SH-SY5Y (cell line): ENCODE results near the gene LCE3C.

Experiments
- GATA2 ChIP-seq: IDR thresholded peaks from 2 replicates; pipeline ENCODE4 v1.6.1; 2011; ENCODE audit warnings: mild to moderate bottlenecking, low read depth, low read length
- GATA3 ChIP-seq: IDR thresholded peaks from 2 replicates; pipeline ENCODE4 v1.6.1; 2011; ENCODE audit warnings: low read depth, mild to moderate bottlenecking, low read length, moderate library complexity

The LCE3C gene, protein sequence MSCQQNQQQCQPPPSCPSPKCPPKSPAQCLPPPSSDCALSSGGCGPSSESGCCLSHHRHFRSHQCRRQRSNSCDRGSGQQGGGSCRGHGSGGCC

DNA sequence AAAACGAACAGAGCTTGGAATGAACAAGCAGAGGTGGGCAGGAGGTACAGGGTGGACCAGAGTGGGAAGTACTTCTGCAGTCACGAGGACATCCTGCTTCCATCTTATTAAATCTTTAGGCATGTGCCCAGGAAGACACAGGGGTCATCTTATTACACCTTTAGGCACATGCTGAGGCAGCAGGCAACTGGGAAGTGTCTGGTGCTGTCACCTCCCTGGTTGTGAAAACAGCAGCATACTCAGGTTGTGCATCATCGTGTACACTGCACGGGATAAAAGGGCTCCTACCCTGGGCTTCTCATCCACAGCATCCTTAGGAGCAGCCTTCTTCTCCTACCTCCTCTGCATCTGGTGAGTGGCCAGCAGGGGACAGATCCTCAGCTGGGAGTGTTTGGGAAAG is at the start of gene LCE3C:
LCE3C (plus strand) TSS at position 301 of the 400 bp plus-strand sequence. CDS start 498 bp downstream, outside the sequence.
- TF ChIP-seq GATA3 (no peak), GATA2 (no peak)

DNA sequence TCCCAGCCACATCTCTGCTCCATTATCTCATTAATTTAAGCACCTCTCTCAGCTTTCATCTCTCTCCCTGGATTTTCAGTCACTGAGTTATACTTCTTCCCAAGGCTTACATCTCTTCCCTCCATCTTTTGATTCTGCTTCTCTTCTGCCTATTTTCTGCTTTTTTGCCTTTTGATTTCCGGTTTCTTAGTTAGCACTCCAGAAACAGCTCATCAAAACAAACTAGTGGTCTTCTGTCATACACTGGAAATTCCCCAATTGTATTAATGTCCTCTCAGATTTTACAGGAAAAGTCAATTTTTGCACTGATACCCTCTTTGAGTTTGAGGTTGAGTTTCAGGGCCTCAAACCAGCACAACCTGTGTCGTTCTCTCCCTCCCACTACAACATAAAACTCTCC is 34.9 kb upstream of the LCE3C start:
- TF ChIP-seq GATA2 (no peak), GATA3 (no peak)

DNA sequence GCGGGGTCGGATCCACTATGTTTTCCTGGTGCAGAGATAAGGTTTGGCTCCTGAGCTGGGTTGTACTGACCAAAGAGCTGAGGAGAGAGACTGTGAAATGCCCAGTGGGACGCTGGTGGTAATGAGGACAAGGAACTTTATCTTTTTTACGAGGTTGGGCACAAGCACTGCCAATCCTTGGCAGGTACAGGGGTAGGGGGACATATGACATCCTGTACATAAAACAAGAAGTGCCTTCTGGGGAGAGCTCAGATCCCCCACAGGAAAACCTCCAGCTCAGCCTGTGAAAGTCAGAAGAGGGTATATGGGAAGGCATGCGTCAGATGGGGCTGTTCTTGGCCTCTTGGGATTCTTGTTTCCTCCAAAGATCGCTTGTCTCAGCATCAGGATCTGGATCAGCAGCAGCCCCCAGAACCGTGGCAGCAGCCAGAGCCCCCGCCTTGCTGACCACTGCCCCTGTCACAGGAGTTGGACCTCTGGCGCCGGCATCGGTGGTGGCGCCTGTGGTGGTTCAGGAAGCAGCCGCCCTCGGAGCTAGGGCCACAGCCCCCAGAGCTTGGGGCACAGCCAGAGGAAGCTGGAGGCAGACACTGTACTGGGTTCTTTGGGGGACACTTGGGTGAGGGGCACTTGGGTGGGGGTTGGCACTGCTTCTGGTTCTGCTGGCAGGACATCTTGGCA is 34.4 kb upstream of the LCE3C start:
- TF ChIP-seq GATA3: no peak
- no peak for TF ChIP-seq GATA2

DNA sequence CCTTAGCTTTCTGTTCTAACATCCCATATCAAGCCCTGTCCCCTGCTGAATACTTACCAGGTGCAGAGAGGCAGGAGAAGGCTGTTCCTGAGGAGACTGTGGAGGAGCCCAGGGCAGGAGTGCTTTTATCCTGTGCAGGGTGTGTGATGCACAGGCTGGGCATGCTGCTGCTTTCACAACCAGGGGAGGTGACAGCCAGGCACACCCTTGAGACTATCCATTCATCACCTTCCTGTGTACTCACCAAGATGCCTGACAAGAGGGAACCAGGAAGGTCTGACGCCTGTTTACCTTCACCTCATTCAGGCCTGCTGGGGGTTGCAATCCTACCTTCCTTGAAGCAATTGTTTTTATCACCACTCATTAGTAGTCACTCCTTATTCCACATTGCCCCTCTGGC is 33.4 kb upstream of the LCE3C start, which contains the start of gene LCE3E:
LCE3E (minus strand) TSS at position 100 of the 400 bp plus-strand sequence. CDS start 572 bp downstream, outside the sequence.
- TF ChIP-seq GATA3: no peak

DNA sequence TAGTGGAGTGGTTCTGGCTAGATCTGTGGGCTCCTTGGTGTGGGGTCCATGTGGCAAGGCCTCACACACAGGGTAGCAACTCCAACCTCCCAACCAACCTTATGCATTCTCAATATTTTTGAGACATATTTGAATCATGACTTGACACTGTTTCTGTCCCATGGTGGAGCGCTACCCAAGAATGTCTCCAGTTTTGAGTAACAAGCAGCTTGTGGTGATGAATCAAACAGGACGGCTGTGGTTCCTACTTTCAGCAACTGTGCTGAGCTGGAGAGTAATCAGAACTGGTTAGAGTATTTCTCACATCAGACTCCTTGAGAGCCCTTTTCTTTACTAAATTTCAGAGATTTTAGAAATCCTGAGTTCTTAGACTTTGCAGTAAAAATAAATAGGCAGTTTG is 22.9 kb upstream of the LCE3C start:
- TF ChIP-seq GATA2 (no peak), GATA3 (no peak)

DNA sequence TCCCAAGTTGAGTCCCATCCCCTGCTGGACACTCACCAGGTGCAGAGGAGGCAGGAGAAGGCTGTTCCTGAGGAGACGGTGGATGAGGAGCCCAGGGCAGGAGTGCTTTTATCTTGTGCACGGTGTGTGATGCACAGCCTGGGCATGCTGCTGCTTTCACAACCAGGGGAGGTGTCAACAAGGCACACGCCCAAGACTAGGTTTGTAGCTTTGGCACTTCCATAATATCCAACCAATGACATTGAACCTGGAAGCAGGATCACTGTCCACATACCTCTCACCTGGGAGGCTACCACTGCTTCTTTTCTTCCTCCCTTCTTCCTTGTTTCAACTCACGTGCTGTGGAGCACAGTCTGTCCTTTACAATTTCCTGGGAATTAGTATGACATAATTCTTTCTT is 19.6 kb upstream of the LCE3C start, which contains the start of gene LCE3D:
LCE3D (minus strand) TSS at position 84 of the 400 bp plus-strand sequence. CDS start 580 bp downstream, outside the sequence.
- TF ChIP-seq GATA3 (no peak), GATA2 (no peak)

DNA sequence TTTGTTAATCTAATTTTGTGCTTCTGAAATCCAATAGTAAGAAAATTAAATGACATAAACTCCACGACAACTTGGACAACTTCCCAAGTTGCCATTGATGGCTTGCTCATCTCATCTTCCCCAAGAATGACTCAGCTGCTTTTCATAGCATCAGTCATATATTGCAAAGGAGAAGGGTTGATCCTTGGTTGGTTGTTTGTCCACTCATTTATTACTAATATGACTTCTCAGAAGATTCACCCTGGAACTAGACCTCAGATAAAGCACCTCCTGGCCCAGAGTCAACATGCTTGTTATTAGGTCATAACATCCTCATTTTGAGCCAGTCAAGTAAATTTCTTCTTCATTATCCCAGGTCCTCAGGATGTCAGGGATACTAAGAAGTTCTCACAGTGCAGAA is 17.4 kb upstream of the LCE3C start:
- no peak for TF ChIP-seq GATA3
- TF ChIP-seq GATA2: no peak

DNA sequence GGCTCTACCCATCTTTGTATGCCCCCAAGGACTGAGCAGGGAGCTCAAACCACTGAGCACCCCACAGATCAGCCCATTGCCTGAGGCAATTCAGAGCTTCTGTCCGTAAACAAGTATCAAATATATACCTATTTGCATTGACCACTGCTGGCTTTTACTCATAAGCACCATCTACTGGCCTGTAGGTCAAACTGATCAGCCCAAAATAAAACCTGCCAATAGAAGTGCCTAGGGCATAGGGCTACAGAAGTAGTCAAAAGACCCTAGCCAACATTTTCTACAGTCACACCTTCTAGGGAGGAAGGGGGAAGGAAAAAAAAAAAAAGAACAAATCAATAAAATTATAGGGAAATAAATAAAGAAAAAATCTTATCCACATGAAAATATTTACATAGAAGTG is 14.4 kb upstream of the LCE3C start:
- no peak for TF ChIP-seq GATA2

DNA sequence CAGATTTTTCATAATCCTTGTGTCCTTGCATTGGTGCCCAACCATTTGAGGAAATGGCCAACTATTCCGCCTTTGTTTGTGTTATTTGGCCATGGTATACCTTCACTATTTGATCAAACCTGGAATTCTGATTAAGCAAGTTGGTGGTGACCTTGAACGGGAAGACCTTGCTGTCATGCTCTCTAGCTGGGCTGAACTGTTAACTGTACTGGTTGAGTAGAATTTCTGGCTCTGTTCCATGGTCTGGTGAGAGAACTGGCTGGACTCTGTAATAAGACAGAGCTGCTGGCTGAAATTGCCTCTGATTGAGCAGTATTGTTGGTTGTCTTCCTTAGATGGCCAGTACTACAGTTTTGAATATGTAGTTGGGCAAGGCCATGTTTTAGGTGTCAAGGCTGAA is 3.0 kb upstream of the LCE3C start:
- TF ChIP-seq GATA2 (no peak), GATA3 (no peak)

DNA sequence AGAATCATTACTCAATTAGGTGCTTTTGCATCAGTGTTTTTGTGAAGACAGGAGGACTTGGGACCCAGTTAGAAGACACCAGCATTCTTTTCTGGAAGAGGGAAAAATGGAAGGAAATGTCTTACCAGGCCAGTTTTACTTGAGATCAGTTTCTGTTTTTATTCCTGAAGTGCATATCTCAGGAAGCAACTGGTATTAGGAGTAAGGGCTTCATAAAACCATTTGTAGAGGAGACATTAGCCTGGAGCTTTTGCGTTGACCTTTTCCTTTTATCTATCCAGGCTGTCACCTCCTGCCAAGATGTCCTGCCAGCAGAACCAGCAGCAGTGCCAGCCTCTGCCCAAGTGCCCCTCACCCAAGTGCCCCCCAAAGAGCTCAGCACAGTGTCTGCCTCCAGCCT is 13.5 kb downstream of the LCE3C start, which contains the start of gene LCE3B:
LCE3B (plus strand) TSS at position 301 of the 400 bp plus-strand sequence; CDS start at position 301, 0 bp downstream.
- no peak for TF ChIP-seq GATA3

DNA sequence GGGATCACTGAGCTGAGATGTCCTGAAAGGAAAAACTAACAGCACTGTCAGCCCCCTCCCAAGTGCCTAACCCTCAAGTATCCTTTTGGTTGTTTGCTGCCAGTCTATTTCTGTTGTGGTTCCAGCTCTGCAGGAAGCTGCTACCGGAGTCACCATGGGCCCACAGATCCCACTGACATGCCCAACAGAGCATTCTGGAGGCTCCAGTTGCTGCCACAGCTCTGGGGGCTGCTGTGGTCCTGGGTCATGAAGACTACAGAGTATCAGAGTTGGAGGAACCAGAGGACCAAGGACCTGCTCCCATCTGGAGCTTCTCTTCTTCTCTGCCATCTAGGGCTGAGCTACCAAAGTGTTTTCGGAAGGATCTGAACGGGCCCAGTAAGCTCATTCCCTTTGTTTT is 22.0 kb downstream of the LCE3C start:
- TF ChIP-seq GATA2 (no peak), GATA3 (no peak)

DNA sequence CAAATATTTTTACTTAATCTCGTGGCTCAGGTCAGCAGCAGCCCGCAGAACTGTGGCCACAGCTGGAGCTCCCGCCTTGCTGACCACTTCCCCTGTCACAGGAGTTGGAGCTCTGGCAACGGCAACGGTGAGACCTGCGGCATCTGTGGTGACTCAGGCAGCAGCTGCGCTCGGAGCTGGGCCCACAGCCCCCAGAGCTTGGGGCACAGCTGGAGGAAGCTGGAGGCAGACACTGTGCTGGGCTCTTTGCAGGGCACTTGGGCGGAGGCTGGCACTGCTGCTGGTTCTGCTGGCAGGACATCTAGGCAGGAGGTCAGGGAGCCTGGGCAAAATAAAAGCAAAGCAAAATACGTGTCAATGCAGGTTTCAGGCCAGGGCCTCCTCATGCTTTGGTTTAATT is 22.8 kb downstream of the LCE3C start, which contains the start of gene LCE3A:
LCE3A (minus strand) TSS at position 301 of the 400 bp plus-strand sequence; CDS start at position 301, 0 bp downstream.
- TF ChIP-seq GATA2: no peak
- TF ChIP-seq GATA3: no peak

DNA sequence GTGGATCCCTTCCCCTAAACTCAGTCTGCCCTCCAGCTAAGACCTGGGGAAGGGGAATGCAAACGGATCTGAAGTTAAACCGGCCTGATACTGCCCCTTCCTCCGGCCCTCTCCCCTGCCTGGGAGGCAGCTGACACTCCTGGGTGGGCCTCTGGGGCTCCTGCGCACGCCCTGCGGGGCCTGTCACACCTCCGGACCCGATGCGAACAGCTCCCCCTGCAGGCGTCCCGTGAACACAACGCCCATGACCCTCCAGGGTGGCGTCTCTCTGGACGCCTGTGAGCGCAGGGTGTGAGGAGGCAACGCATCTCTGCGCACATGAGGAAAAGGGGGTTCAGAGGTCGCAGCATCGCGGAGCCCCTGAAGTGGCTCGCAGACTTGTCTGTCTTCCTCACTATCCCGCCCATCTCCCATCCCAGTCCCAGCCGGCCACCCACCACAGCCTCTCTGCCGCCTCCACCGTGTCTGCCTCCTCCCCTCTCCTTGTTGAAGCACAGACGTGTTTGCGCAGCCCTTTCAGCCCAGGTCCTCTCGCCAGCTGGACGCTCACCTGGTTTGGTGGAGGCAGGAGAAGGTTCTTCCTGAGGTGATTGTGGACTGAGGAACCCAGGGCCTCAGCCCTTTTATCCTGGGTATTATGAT is 23.3 kb downstream of the LCE3C start:
- no peak for TF ChIP-seq GATA3
- no peak for TF ChIP-seq GATA2

DNA sequence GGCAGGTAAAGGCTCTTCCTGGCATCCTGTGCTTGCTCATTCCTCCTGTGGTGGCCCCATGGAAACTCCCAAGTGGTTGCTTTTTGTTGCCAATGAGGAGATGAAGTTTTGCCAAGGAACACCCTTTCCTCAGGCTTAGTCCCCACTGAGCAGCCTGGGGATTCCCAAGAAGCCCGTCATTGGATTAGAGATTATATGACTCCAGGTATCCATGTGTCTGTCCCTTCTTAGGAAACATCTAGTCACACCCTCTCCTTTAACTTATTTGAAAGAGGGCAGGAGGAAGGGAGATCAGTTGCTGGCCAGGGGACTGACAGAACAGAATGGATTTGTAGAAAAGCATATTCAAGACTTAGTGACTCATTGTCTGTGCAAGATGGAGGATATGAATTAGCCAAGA is 26.7 kb downstream of the LCE3C start:
- TF ChIP-seq GATA2: no peak
- no peak for TF ChIP-seq GATA3

DNA sequence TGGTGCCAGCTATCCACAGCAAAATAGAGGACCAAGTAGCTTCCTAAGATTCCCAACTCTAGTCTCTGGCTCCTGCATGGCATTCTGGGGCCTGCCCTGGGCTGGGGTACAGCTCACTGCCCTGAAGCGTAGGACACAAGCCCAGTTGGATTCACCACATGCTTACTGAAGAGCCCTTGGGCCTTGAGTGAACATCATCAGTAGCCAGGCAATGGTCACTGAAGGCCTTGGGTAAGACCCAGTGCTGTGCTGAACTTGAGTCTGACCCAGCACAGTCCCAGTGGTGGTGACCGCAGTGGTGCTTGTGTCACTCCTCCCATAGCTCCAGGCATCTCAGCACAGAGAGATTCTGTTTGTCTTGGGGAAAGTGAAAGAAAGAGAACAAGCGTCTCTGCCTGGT is 30.6 kb downstream of the LCE3C start:
- no peak for TF ChIP-seq GATA3
- no peak for TF ChIP-seq GATA2

DNA sequence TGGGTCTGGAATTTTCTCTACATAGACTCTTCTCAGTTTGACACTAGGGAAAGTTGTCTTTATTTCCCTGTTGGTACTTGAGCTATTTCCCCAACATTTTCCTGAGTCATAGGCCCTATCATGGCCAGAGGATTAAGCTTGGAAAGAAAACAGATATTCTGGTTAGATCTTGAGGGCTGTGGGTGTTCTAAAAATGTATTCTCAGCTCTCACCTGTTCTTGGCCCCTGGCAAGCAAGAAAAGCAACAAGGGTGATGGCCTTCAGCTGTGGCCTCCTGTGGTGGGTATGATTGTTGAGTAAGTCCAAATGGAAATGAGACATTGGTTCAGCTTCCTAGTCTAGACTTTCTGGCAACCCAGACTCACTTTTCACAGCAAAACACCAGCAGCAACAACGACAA is 40.3 kb downstream of the LCE3C start:
- TF ChIP-seq GATA2: no peak
- no peak for TF ChIP-seq GATA3
